NCI-H2029 treated with DMSO at 0.1 percent for 48 hours (cell line): ENCODE results near the gene SCAMP5.

Source experiments
- DNase-seq: peaks from one replicate; lab custom pipeline; 2025; lab: John Stamatoyannopoulos, UW

Gene SCAMP5

DNA sequence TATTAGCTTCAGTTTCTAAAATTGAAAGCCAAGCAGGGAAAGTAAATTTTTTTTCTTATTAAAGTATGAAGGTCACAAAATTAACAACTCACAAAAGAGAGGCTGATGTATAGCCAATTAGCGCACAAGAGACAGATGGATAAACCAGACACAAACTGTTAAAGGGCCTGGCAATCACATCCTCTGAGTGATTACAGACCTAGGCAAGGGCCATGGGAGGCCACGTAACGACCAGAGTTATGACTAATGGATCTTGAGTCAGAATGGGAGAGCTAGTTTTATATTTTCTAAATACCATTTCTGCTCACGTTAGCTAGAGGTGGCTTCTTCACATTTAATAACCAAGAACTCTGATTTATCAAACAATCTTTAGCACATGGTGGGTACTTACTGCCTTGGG is 17.8 kb upstream of the SCAMP5 start:
- no peak for DNase-seq

- no peak for DNase-seq
Observed at GRCh38 chr15:74978077-74978476, 17.3 kb upstream of the SCAMP5 start.

- no peak for DNase-seq
Observed at GRCh38 chr15:74978503-74978902, 16.9 kb upstream of the SCAMP5 start.

- no peak for DNase-seq
Observed at GRCh38 chr15:74982183-74982582, 13.2 kb upstream of the SCAMP5 start.

- no peak for DNase-seq
Observed at GRCh38 chr15:74983725-74984231, 11.6 kb upstream of the SCAMP5 start.

DNA sequence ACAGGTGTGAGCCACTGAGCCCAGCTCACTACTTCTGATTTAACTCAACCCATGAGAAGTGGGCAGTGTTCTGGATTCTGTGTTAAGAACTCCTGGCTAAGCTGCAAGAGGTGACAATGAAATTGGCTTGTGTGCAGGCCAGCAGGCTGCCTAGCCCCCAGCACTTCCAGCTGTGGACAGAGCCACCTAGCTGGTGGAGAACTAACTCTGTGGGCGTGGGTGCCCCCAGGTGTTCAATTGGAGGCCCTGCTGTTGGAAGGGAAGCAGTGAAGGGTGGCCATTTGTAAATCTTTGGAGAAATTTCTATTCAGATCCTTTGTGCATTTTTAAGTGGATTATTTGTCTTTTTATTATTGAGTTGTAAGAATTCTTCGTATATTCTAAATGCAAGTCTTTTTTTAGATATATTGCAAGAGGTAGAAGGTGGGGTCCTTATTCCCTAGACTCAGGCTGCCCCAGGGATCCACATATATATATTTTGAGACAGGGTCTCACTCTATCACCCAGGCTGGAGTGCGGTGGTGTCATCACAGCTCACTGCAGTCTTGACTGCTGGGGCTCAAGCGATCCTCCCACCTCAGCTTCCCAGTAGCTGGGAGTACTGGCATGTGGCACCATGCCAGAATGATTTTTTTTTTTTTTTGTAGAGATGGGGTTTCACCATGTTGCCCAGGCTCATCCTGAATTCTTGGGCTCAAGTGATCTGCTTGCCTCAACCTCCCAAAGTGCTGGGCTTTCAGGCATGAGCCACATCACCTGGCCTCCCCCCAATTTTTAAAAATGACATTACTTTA is 7.2 kb upstream of the SCAMP5 start:
- no peak for DNase-seq

GRCh38 chr15:74989527-74989926 is 5.8 kb upstream of the SCAMP5 start:
- no peak for DNase-seq

DNA sequence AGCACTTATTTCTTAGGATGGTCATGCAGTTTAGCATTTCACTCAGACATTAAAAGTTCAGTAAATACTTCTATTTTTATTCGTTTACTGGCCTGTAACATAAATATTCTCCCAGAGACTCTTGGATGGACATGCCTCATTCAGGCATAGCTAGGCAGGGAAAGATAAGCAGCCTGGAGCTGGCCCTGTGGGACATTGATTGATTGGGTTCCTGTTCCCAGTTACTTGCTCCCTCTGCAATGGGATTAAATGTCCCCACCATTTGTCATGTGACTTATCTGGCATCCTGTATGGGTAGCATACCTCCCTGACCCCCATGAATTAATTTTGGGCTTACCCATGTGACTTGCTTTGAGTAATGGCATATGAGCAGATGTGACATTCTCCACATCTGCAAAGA is 2.7 kb upstream of the SCAMP5 start:
- no peak for DNase-seq

- DNase-seq = no peak
Observed at GRCh38 chr15:74994236-74994635, 1.1 kb upstream of the SCAMP5 start.

GRCh38 chr15:74994685-74995084 is 678 bp upstream of the SCAMP5 start:
- no peak for DNase-seq

DNA sequence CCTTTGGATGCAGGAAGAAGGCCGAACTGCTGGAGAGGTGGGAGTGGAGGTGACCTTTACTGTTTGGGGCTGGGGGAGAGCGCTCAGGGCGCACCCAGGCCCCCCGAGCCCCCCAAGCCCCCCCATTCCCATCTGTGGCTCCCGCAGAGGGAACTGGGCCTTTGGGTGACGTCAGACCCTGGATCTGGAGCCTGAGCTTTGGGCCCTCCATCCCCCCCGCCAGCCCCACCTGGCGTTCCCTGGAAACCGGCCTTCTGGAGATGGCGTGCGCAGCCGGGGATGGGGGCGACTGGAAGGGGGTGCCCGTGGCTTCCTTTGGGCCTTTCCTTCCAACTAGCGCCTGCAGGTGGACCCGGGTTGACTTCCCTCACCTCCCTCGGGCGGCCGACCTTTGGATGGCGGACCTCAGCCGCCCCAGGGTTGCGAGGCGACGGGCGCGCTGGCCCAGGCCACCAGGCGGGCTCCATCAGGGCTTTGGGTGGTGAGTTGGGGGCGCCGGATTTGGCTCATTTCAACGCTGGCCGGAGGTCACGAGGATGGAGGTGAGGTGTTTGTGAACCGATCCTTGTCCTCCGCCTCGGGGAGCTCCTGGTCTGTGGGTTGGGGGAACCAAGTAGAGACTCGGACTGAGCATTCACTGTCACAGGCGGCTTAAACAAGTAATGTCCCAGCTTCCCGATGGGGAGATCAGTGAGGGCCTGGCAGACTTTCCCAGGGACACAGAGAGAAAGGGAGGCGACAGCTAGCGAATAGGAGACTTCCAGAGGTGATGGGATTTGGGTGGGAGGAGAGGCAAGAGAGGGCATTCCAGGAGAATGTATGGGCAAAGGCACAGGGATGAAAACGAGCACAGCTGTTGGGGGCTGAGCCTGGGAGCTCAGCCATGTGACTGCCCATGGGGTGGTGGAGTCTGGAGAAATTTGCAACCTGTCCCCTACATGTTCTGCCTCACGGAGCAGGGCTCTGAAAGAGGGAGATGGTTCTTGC is 709 bp downstream of the SCAMP5 start:
- DNase-seq = no peak

DNA sequence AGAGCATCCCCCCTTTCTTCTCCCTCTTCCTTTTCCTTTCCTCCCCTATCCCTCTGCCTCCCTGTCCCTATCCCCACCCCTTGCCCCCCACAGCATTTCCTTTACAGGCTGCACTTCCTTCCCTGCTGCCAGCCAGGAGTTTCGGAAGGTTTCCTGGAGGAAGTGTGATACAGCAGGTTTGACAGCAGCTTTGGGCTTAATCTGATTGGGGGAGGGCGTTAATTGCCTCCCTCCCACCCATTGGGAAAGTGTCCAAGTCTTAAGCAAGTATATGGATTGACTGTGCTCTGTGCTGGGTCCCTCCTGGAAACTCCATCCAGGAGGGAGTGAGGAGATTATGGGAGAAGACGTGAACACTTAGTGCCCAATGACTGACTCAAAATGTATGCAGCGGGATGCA is 1.8 kb downstream of the SCAMP5 start:
- no peak for DNase-seq

- DNase-seq = no peak
Observed at GRCh38 chr15:74997543-74997942, 2.2 kb downstream of the SCAMP5 start.

DNA sequence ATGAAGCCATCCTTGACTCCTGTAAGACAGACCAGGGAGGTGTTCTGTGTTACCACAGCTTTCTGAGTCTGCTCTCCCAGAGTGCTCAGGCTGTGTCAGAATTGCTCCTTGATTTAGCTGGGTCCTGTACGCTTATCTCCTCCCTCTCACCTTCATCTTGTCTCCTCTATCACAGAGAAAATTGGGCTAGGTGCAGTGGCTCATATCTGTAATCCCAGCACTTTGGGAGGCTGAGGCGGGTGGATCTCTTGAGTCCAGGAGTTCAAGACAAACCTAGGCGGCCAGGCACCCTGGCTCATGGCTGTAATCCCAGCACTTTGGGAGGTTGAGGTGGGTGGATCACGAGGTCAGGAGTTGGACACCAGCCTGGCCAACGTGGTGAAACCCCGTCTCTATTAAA is 5.9 kb downstream of the SCAMP5 start:
- no peak for DNase-seq

DNA sequence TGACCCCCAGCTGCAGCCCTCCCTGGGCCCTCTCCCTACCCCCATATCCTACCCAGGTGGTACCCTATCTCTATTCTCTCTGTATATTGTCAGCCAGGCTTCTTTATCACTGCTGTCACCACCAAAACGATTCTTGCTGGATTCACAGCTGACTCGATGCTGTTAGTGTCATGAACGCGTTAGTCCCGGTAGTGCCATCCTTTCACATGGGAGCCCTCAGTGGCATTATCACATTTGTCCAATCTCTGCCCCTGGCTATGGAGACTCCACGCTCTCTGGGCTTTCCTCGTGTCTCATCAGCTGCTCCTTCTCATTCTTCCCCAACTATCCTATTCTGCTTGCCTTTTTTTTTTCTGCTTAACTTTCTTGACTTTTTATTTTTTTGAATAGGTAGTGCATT is 7.0 kb downstream of the SCAMP5 start:
- no peak for DNase-seq

- DNase-seq = no peak
Observed at GRCh38 chr15:75007216-75007615, 11.9 kb downstream of the SCAMP5 start.

GRCh38 chr15:75008221-75008625 is 12.9 kb downstream of the SCAMP5 start:
- DNase-seq = no peak

- DNase-seq = no peak
Observed at GRCh38 chr15:75008629-75009326, 13.4 kb downstream of the SCAMP5 start.

- DNase-seq = no peak
Observed at GRCh38 chr15:75016431-75016830, 21.1 kb downstream of the SCAMP5 start.

DNA sequence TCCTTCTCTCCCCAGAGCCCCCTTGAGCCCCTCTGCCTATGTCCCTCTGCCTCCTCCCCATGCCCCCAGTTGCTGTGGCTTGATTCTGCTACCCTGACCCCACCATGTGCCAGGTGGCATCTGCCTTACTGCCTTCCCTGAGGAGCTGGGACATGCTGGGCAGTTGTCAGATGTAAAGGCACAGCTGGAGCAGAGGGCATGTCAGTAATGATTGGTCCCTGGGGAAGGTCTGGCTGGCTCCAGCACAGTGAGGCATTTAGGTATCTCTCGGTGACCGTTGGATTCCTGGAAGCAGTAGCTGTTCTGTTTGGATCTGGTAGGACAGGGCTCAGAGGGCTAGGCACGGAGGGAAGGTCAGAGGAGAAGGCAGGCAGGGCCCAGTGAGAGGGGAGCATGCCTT is 24.6 kb downstream of the SCAMP5 start:
- DNase-seq = no peak

DNA sequence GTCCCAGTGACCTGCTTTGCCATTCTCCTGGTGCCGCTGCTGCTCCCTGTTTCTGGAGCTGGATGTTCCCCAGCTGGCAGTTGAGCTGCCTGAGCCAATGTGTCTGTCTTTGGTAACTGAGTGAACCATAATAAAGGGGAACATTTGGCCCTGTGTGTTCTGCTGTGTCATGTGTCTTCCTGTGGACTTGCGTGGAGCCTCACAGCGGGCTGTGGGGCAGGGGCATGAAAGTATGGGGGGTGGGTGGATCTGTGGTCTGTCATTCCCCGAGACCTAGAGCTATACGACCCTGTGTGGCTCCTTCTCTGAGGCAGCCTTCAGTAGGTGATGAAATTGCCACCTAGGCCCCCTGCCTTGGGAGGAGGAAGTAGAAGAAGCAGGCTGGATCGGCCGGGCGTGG is 26.0 kb downstream of the SCAMP5 start:
- no peak for DNase-seq

- no peak for DNase-seq
Observed at GRCh38 chr15:75022783-75023180, 27.4 kb downstream of the SCAMP5 start.
